Activated CD8-positive, alpha-beta memory T cell treated with anti-CD3 and anti-CD28 coated beads for 48 hours (primary cell): Measurements from ENCODE around the gene ZCCHC7.
"Not testable (repeated sequence)": the region's sequence is repeated elsewhere in the genome, so short reads cannot be mapped to it uniquely, and the experiment has no call there.

Experiments
- DNase-seq, 3 experiments: peaks; one replicate each; pipeline ENCODE4 v3.0.0-alpha.2; 2020; ENCODE audit warnings: low read depth in 2 of 3, low spot score in 2 of 3

Gene ZCCHC7

DNA sequence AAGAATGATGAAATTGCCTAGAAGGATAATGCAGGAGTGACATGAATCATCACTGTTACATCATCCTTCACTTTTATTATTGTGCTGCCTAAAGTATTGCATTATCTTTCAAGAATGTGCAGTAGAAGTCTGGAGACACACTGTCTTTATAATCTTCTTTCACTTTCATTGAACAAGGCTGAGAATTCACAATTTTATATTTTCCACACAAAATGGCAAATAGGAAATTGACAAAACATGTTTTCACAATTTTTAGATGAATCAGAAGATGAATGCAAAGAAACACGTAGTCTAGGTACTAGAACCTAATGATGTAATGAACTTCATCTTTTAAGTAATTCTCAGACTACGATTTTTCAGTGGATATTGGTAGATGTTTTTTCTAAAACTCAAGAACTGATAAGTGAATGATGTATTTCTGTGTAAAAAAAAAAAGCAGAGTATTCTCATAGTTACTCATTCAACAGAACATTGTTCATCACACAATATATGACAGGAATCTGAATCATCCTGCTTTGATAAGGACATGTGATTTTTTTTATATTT, 170.6 kb downstream of the ZCCHC7 start:
- DNase-seq = no peak

DNA sequence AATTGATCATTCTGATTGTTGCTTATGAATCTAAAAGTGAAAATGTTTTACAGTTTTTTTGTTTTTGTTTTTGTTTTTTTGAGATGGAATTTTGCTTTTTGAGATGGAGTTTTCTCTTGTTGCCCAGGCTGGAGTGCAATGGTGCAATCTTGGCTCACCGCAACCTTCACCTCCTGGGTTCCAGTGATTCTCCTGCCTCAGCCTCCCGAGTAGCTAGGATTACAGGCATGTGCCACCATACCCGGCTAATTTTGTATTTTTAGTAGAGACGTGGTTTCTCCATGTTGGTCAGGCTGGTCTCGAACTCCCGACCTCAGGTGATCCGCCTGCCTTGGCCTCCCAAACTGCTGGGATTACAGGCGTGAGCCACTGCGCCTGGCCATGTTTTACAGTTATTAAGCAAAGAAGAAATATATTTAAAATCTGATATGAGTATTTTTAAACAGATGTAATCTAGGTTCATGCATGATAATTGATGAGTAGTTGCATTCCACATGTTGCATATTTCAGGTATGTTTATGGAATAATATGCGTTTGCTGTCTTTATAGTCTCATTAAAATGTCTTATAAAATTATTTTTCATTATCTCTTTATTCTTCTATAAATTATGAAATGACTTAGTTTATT, 171.4 kb downstream of the ZCCHC7 start:
- not testable (repeated sequence) for DNase-seq

DNA sequence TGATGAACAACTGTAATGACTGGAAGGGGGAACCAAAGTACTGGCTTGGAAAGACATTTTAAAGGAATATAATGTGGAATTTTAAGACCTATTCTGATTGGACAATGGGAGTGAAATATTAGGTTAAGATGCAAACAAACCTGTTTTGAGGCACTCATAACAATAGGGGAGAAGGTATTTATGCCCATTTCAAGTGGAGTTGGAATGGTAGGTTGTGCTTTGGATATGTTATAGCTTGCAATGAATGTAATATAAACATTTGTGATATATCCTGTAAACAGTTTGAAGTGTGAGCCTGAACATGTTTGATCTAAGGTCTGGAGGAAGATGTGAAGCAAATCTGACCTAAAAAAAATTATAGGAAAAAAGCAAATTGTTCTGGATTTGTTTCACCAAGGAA, 172.5 kb downstream of the ZCCHC7 start:
- DNase-seq = no peak

DNA sequence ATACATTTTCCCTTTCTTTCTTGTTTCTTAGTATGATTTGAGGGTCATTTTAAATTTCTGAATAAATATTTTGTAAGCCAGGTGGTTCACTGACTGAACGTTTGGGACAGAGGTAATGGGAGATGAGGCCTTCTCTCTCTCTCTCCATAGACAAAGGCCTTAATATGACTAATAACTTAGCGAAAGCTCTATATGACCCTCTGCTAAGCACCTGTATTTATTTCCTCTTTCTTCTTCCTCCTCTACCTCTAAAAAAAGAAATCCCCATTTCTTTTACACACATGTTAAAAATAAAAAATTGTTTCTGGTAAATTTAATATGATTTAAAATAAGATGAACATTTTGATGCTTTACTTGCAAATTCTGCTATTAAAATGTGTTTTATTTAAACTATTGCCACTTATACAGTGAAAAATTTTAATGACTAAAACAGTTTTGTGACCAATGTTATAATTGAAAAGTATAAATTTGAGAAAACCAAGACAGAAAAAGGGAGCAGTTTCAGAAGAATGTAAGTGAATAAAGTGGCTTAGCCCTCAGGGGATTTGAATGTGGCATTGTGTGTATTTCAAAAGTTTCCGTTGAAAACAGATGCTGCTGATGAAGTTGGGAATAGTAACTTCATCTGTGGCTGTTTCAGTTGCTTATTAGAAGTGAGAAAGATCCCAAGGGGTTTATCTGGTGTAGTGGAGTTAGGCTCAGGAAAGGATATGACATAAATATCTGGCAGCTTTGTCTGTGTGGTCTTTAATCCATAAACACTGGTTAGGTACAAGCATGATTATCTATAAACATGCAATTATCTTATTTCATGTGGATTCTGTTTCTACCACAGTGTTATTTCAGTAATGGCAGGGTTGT, 173.5 kb downstream of the ZCCHC7 start:
- no peak for DNase-seq

DNA sequence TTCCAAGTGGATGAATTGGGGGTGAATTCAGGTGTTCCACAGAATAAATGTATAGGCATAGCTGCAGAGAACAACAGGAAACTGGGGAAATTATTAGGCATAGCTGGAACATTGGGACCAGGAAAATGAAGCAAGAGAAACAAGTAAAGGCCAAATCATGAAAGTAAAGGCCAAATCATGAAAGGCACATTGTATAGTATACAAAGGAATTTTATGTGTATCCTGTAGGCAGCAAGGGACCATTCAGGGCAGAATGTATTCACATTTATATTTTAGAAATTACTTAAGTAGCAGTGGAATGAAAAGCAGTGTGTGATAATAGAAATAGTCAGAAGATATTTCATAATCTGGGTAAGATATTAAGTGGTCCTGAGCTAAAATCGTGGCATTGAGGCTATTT, 174.8 kb downstream of the ZCCHC7 start:
- no peak for DNase-seq

DNA sequence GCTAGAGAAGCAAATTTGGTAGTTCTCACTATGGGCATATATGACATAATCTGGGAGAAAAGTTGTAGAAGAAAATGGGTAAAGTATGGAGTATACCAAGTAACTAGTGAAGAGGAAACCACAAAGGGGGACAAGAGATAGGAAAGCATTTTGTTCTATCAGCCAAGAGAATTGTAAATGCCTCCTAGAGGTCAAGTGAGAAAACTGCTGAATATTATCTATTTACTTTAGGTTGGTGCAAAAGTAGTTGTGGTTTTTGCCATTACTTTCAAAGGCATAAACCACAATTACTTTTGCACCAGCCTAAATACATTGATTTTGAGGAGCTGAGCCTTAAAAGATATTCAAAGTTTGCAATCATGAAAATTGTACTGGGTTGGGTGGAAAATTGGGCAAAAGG, 175.4 kb downstream of the ZCCHC7 start:
- DNase-seq = no peak

DNA sequence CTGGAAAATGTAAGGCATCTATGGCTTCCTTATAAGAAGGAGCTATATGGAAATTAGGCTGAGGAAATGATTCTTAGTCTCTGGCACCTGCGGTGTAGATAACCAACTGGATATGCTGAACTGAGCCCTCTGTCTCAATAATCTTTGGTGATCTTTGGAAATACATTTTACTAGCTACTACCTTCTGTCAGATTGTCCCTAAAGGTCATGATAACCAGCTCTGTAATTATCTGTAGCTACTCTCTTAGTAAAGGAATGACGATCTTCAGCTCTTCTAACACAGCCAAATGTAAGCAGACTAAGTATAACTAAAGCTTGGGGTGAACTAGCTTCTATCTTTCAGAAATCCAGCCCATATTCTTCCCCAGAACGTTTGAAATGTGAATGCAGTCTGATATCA, 177.2 kb downstream of the ZCCHC7 start:
- DNase-seq = no peak

DNA sequence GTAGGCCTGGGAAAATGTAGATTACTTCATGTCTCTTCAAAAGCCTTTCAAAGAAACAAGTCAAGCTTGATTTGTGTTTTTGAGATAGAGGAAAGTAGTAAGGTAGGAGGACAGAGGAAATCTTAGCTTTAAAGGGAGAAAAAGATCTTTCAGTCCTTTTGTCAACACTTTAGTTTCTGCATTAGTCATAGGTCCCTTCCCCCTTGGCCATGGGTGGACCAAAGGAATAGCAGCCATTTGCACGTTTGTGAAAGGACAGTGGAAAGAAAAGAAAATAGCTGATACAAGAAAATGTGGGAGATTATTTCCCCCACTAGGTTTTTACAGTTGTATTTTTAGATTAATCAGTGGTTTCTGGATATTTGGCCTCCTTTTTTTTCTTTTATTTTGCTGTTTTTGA, 180.2 kb downstream of the ZCCHC7 start:
- DNase-seq = no peak

DNA sequence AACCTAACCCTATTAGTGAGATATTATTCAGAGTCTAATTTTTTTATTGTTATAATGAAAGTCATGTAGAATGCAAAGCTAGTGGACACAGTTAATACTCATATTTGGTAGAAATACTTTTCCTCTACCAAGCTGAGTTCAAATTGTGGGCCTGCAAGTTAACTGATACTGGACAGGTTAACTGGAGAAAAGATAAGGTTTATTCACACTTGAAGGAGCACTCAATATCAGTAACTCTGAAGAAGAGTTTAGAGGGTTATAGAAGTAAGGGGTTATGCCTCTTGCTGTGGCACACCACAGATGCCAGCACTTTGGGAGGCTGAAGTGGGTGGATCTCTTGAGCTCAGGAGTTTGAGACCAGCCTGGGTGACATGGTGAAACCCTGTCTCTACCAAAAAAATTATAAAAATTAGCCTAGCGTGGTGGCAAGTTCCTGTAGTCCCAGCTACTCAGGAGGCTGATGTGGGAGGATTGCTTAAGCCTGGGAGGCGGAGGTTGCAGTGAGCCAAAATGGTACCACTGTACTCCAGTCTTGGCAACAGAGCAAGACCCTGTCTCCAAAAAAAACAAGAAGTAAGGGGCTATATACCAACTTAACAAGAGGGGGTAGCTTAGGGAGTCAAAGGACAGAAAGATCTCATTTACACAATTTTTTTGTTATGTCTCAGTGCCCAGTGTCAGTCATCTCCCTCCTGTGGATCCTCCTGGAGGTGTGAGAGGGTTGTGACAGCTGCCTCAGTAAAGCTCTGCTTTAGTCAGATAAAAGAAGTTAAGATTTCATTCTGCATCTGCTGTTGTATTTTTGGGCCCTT, 180.9 kb downstream of the ZCCHC7 start:
- DNase-seq = no peak

DNA sequence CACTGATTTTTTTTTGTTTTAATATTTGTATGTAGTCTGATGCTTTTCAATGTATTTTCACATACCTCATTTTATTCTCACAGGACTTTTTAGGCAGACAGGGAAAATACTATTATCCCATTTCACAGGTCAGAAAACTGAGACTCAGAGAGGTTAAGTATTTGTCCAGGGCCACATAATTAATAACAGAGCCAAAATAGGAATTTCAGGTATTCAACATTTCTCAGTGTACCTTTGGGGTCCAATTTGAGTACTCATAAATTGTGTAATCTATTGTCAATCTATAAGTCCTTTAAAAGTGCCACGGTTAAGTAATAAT, 181.4 kb downstream of the ZCCHC7 start:
- DNase-seq = no peak

DNA sequence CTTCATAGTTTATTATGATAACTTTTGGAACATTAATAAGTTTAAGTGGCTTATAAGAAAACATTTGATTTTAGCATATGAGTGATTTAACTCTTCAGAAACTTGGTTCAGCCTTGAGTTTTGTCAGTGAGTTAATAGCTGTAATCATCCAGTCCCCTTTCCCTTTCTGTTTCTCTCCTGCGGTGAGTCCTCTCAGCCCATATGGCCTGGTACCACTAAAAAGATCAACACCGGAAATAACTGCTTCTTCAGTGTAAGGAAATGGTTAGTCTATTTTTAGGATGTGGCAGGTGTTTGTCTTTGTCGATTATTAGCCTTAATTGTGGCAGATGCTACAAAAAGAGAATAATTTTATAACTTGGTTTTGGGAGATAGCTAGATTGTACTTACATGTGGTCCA, 181.9 kb downstream of the ZCCHC7 start:
- no peak for DNase-seq

DNA sequence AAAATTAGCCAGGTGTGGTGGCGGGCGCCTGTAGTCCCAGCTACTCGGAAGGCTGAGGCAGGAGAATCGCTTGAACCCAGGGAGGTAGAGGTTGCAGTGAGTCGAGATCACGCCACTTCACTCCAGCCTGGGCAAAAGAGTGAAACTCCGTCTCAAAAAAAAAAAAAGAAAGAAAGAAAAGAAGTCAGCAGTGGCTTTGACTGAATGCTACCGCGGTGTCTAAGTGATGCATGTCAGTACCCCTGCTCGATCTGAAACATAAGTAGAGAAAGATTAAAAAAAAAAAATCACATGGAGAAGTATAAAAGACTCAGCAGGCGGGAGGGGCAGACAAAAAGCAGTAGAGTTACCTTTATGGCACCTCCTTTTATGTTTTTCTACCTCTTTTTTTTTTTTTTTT, 182.9 kb downstream of the ZCCHC7 start:
- DNase-seq = not testable (repeated sequence)

DNA sequence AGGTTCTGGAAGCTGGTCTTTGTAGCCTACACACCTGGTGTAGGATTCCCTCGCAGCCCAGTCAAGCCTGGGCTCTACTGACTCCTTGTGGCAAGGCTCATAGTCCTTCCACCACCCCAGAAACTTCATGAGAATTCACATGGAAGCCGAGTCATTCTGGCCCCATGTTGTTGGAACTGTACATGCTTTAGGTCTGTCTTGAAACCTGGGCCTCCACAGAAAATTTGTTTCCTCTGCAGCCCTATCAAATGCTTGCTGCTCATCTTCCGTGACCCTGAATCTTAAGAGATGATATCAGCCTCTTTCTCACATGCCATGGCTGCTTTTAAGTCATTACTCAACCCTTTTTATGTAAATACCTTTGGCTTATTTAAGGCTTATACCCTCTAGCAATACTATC, 188.8 kb downstream of the ZCCHC7 start:
- no peak for DNase-seq

DNA sequence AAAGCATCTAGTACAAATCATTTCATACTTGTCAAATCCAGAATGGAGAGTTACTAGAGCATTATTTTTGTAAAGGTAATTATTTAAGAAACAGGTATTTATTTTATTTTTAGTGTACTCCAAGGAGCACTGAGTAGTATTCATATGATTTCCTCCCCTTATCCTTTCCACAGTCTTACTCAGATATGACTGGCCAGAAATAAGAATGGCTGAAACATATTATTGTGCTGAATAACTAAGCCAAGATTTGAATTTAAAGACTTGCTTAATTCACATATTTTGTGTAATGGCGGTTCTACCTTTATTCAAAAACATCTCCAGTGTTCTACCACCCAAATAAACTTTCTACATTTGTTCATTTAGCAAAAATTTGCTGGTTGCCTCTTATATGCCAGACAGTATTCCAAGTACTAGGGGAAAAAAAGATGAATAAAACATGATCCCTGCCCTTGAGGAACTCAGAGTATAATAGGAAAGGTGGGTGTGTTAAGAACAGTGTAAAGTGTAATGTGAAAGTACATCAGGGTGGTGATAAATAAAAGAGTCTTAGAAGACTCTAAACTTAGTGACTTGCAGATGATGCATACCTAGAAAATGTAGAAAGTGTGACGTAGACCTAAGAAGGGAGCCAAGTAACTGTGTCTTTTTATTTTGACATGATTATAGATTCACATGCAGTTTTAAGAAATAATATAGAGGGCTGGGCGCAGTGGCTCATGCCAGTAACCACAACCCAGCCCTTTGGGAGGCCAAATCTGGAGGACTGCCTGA, 191.7 kb downstream of the ZCCHC7 start:
- no peak for DNase-seq

DNA sequence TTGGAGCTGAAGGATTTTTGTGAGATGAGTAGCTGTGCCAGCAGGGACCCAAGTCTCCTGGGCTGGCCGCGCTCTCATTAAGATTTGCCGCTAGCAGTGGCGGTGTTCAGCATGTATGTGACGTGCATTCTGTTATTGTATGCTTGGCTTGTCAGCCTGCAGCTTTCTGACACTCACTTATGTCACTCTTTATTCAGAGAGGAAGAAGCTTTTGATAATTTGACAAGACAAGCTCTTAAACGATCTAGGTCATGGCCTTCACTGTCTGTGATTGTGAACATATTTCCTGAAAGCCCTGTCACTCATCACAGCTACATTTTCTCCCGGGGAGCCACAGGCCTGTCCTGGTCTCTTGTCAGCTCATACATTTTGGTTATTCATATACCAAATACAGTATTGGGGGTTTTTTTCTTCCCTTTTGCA, 203.9 kb downstream of the ZCCHC7 start:
- no peak for DNase-seq

DNA sequence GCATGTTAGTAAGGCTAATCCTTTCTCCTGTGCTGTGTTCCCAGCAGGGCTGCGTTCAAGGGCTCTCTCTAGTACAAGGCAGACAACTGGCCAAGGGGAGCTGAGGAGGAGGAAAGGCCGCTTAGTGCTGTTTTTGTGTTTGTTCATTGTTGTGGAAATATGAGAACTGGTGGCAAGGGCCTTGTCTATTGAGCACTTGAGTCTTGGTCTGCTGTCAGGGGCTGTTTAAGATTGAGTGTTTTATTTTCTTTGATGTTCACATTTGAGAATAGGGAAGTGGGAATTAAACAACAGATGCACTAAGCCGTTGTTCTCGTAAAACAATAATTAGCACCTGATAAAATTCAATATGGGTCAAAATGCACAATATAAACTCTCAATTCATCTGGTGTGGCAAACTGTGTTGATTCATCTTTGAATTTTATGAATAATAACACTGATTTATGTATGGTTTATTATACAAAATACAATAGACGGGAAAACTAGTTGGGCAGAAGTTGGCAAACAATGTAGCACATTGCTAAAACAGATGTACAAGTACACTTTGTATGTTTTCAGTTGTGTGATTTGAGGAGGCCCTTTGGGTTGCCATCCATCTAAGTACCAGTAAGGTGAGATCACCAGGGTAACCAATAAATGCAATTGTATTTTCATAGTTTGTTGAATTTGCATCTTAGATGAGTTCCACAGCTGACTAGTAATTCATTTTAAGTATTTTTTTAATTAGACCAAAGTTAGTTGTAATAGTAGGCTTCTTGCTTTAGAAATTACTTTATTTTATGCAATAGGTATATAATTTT, 204.5 kb downstream of the ZCCHC7 start:
- no peak for DNase-seq

DNA sequence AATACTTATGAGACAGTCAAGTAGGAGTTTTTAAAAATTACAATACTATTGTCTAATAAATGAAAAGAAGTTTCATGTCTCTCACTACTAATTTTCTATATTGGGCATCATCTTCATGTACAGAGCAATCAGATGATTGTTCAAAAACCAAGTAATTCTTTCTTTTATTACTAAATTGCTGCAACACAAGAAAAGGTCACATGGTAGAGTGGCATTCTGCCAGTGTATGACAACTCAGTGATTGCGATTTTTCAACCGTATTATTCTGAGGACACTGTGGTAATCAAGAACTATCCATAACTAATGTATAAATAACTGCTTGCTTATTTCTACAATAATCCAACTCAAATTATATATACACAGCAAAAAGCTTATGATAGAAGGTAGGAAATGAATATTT, 205.4 kb downstream of the ZCCHC7 start:
- DNase-seq = no peak

DNA sequence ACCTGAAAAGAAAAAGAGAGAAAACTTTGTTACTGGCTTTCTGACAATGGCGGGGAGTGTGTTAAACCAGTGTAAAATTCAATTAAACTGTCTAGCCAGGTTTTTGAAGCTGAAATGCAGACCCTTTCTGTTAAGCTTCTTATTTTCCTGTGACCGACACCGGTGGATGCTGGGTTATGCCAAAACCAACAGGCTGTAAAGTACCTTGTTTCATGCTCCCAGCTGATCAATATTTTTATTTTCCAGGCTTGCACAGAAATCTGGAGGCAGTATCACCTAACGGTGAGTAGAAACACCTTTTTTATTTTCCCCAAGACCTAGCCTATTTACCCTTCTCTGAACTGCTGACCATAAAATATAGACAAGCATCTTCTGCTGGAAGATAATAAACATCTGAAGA, 207.2 kb downstream of the ZCCHC7 start:
- no peak for DNase-seq

DNA sequence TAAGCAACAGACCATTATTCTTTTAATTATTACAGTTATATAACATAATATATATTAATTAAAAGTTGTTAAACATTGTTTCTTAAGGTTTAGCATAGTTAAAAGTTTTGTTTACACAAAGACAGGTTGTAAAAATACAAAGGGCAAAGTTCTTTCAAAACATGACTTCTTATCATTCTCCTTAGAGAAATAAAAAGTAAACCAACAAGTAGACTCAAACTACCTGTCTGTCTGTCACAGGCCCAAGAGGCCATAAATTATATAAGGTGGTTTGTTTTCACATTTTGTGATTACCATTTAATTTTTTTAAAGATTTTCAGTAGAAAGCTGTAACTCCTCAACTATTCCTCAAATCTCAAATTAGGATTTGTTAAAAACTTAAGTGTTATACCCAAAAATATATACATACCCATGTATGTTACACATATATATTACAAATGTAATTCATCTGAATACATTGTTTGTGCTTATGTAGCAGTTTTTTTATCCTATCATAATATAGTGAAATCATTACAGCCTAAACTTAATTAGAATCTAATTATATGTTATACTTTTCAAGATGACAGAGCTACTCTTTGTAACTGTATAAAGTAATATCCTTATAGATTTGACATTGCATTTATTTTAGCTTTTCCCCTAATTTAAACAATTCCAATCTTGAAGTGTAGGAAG, 208.3 kb downstream of the ZCCHC7 start:
- no peak for DNase-seq

DNA sequence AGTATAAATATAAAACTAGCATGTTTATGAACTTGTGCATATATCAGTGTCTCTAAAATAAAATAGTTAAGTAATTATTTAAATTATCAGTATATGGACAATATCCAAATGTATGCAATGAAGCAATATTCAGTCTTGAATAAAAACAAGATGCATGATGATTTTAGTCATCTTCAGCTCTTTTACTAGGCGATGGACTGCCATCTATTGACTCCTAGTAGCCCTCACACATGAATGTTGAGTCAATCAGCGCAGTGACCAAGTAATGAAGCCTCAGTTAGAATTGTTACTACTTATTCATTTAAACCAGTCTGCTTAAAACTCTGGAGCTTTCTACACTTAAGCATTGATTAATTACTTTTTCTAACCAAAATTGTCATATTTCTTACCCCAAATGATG, 209.2 kb downstream of the ZCCHC7 start:
- no peak for DNase-seq
